Karpas-422 (cell line): ENCODE results near the gene PRR5. TPM values are rescaled to one million over a fixed set of nuclear protein-coding genes. Genes with fewer than 3 reads are reported as not detected.
"Not testable (repeated sequence)": the region's sequence is repeated elsewhere in the genome, so short reads cannot be mapped to it uniquely, and the experiment has no call there.

Experiments used
- DNase-seq: peaks from one replicate; pipeline ENCODE4 v3.0.0-alpha.2; 2015
- H2AFZ ChIP-seq: fragments of 200-600 bp; sonication (generic); 2 replicates; pipeline ENCODE4 v1.6.1; 2014; ENCODE audit warnings: antibody characterized with exemption, low read length, mixed read lengths
- H3K27ac ChIP-seq: fragments of 200-600 bp; sonication (generic); 2 replicates; pipeline ENCODE4 v1.5.1; 2014; ENCODE audit warnings: mild to moderate bottlenecking, low read length, moderate library complexity
- H3K27me3 ChIP-seq: fragments of 200-600 bp; sonication (generic); 2 replicates; pipeline ENCODE4 v1.6.1; 2014; ENCODE audit warnings: low read length, mixed read lengths
- H3K36me3 ChIP-seq: fragments of 200-600 bp; sonication (generic); 2 replicates; pipeline ENCODE4 v1.6.1; 2014; ENCODE audit warnings: low read length, mixed read lengths; ENCODE audit not compliant: insufficient read depth
- H3K4me1 ChIP-seq: fragments of 200-600 bp; sonication (generic); 2 replicates; pipeline ENCODE4 v1.6.1; 2014; ENCODE audit warnings: mild to moderate bottlenecking, low read length, mixed read lengths
- H3K4me2 ChIP-seq: fragments of 200-600 bp; sonication (generic); 2 replicates; pipeline ENCODE4 v1.6.1; 2014; ENCODE audit warnings: low read length, low read depth, mild to moderate bottlenecking; ENCODE audit not compliant: poor library complexity, severe bottlenecking
- H3K4me3 ChIP-seq: fragments of 200-600 bp; sonication (generic); 2 replicates; pipeline ENCODE4 v1.5.1; 2014; ENCODE audit warnings: mild to moderate bottlenecking, antibody characterized with exemption, low read length, mixed read lengths
- H3K79me2 ChIP-seq: fragments of 200-600 bp; sonication (generic); 2 replicates; pipeline ENCODE4 v1.6.1; 2014; ENCODE audit warnings: mild to moderate bottlenecking, low read length, mixed read lengths
- H3K9ac ChIP-seq: fragments of 200-600 bp; sonication (generic); 2 replicates; pipeline ENCODE4 v1.6.0; 2014; ENCODE audit warnings: low read length
- H3K9me2 ChIP-seq: fragments of 200-600 bp; sonication (generic), shearing (Covaris generic); replicated peaks from 2 replicates; pipeline ENCODE4 v1.6.0; 2014; ENCODE audit warnings: mild to moderate bottlenecking, low read length, moderate library complexity; ENCODE audit not compliant: insufficient read depth
- H3K9me3 ChIP-seq: fragments of 300-700, 200-600 bp; sonication (generic); 2 replicates; pipeline ENCODE4 v1.6.1; 2014; ENCODE audit warnings: low read length, mixed read lengths
- H4K20me1 ChIP-seq: fragments of 200-600 bp; sonication (generic); 2 replicates; pipeline ENCODE4 v1.6.1; 2014; ENCODE audit warnings: mild to moderate bottlenecking, antibody characterized with exemption, low read length, low read depth; ENCODE audit not compliant: insufficient read depth
- total RNA-seq: library from RNA; depleted of rRNA; stranded (reverse); fragments of >200 nt; shearing (Covaris generic); gene quantifications from 2 replicates; pipeline ENCODE4 v1.2.3, GENCODE V29; 2014; ENCODE audit warnings: low replicate concordance

The PRR5 gene
- total RNA-seq, 1 experiment from 2014 or later = not detected

- Histone ChIP-seq H3K9me3 (no peaks in the 10 kb centered on the region), H3K9me2 (no peaks in the 10 kb centered on the region), H3K27me3 (no peaks in the 10 kb centered on the region), H3K4me3 (no peak overlapping the region), H3K9ac (no peak overlapping the region), H4K20me1 (no peaks in the 10 kb centered on the region), H3K4me1 (no peaks in the 10 kb centered on the region), H3K79me2 (no peaks in the 10 kb centered on the region), H3K4me2 (no peak overlapping the region), H3K27ac (no peak overlapping the region), H2AFZ (no peak overlapping the region), H3K36me3 (no peaks in the 10 kb centered on the region)
- DNase-seq = no peak
Observed at GRCh38 chr22:44677871-44678555, 24.0 kb upstream of the PRR5 start.

- no peak for DNase-seq
- H3K36me3 ChIP-seq = no peaks in the 10 kb centered on the region
- H2AFZ ChIP-seq = no peak overlapping the region
- H3K27ac ChIP-seq = no peak overlapping the region
- no peaks in the 10 kb centered on the region for H3K9me3 ChIP-seq
- no peak overlapping the region for H3K4me2 ChIP-seq
- no peaks in the 10 kb centered on the region for H3K9me2 ChIP-seq
- no peaks in the 10 kb centered on the region for H3K4me1 ChIP-seq
- no peaks in the 10 kb centered on the region for H4K20me1 ChIP-seq
- H3K4me3 ChIP-seq = no peak overlapping the region
- H3K9ac ChIP-seq = no peak overlapping the region
- H3K27me3 ChIP-seq = no peaks in the 10 kb centered on the region
- H3K79me2 ChIP-seq = no peaks in the 10 kb centered on the region
Observed at GRCh38 chr22:44678556-44679305, 23.3 kb upstream of the PRR5 start.

GRCh38 chr22:44679306-44679647 is 22.7 kb upstream of the PRR5 start:
- not testable (repeated sequence) for H3K27ac ChIP-seq, H3K9me3 ChIP-seq, H3K9me2 ChIP-seq, H3K9ac ChIP-seq, H3K79me2 ChIP-seq, H2AFZ ChIP-seq, H3K4me2 ChIP-seq, DNase-seq, H3K27me3 ChIP-seq, H4K20me1 ChIP-seq, H3K4me3 ChIP-seq, H3K4me1 ChIP-seq, H3K36me3 ChIP-seq

GRCh38 chr22:44680058-44680457 is 21.9 kb upstream of the PRR5 start:
- H3K4me1 ChIP-seq = no peaks in the 10 kb centered on the region
- no peaks in the 10 kb centered on the region for H3K36me3 ChIP-seq
- no peak overlapping the region for H2AFZ ChIP-seq
- DNase-seq = no peak
- H3K4me2 ChIP-seq = no peak overlapping the region
- H3K27me3 ChIP-seq = no peaks in the 10 kb centered on the region
- H3K4me3 ChIP-seq = no peak overlapping the region
- no peaks in the 10 kb centered on the region for H3K9me3 ChIP-seq
- no peak overlapping the region for H3K27ac ChIP-seq
- H3K79me2 ChIP-seq = no peaks in the 10 kb centered on the region
- no peaks in the 10 kb centered on the region for H4K20me1 ChIP-seq
- H3K9me2 ChIP-seq = no peaks in the 10 kb centered on the region
- no peak overlapping the region for H3K9ac ChIP-seq

GRCh38 chr22:44680481-44680894 is 21.5 kb upstream of the PRR5 start:
- H3K4me3 ChIP-seq = no peak overlapping the region
- no peaks in the 10 kb centered on the region for H3K27me3 ChIP-seq
- H2AFZ ChIP-seq = no peak overlapping the region
- no peaks in the 10 kb centered on the region for H4K20me1 ChIP-seq
- no peak overlapping the region for H3K27ac ChIP-seq
- DNase-seq = no peak
- H3K79me2 ChIP-seq = no peaks in the 10 kb centered on the region
- H3K36me3 ChIP-seq = no peaks in the 10 kb centered on the region
- no peak overlapping the region for H3K9ac ChIP-seq
- no peak overlapping the region for H3K4me2 ChIP-seq
- H3K9me3 ChIP-seq = no peaks in the 10 kb centered on the region
- H3K9me2 ChIP-seq = no peaks in the 10 kb centered on the region
- H3K4me1 ChIP-seq = no peaks in the 10 kb centered on the region

GRCh38 chr22:44682556-44683168 is 19.3 kb upstream of the PRR5 start:
- no peak overlapping the region for H3K4me2 ChIP-seq
- H3K9me2 ChIP-seq = no peaks in the 10 kb centered on the region
- no peaks in the 10 kb centered on the region for H4K20me1 ChIP-seq
- no peak overlapping the region for H3K4me3 ChIP-seq
- no peak for DNase-seq
- no peaks in the 10 kb centered on the region for H3K4me1 ChIP-seq
- H3K79me2 ChIP-seq = no peaks in the 10 kb centered on the region
- H3K9me3 ChIP-seq = no peaks in the 10 kb centered on the region
- no peak overlapping the region for H3K9ac ChIP-seq
- no peak overlapping the region for H2AFZ ChIP-seq
- H3K27ac ChIP-seq = no peak overlapping the region
- no peaks in the 10 kb centered on the region for H3K27me3 ChIP-seq
- no peaks in the 10 kb centered on the region for H3K36me3 ChIP-seq

GRCh38 chr22:44683237-44683636 is 18.8 kb upstream of the PRR5 start:
- H3K27me3 ChIP-seq = no peaks in the 10 kb centered on the region
- H3K4me2 ChIP-seq = no peak overlapping the region
- H3K4me3 ChIP-seq = no peak overlapping the region
- no peaks in the 10 kb centered on the region for H3K36me3 ChIP-seq
- no peaks in the 10 kb centered on the region for H3K9me3 ChIP-seq
- no peak for DNase-seq
- no peak overlapping the region for H2AFZ ChIP-seq
- H3K9me2 ChIP-seq = no peaks in the 10 kb centered on the region
- no peaks in the 10 kb centered on the region for H4K20me1 ChIP-seq
- H3K9ac ChIP-seq = no peak overlapping the region
- H3K4me1 ChIP-seq = no peaks in the 10 kb centered on the region
- no peaks in the 10 kb centered on the region for H3K79me2 ChIP-seq
- no peak overlapping the region for H3K27ac ChIP-seq

GRCh38 chr22:44683881-44684280 is 18.1 kb upstream of the PRR5 start:
- H3K36me3 ChIP-seq = no peaks in the 10 kb centered on the region
- no peak overlapping the region for H3K4me3 ChIP-seq
- H3K79me2 ChIP-seq = no peaks in the 10 kb centered on the region
- DNase-seq = no peak
- H2AFZ ChIP-seq = no peak overlapping the region
- no peak overlapping the region for H3K9ac ChIP-seq
- no peaks in the 10 kb centered on the region for H4K20me1 ChIP-seq
- H3K4me2 ChIP-seq = no peak overlapping the region
- H3K4me1 ChIP-seq = no peaks in the 10 kb centered on the region
- no peak overlapping the region for H3K27ac ChIP-seq
- H3K9me3 ChIP-seq = no peaks in the 10 kb centered on the region
- no peaks in the 10 kb centered on the region for H3K27me3 ChIP-seq
- H3K9me2 ChIP-seq = no peaks in the 10 kb centered on the region
